T-helper 2 cell (primary cell): Measurements from ENCODE around the gene FAAP24.
"Not testable (repeated sequence)": the region's sequence is repeated elsewhere in the genome, so short reads cannot be mapped to it uniquely, and the experiment has no call there.

Experiments used
- DNase-seq, 5 experiments: peaks; one replicate each; pipeline versions ENCODE4 v3.0.0 to v3.0.0-alpha.2; 2012 to 2022
- total RNA-seq, 2 donors: gene quantifications; one replicate each; lab custom pipeline; 2026; lab: John Stamatoyannopoulos, UW

The FAAP24 gene
- 0.94 to 3.0 reads per million in 2 donors for total RNA-seq

- peak; percentile 88 to 99 (median 97) for DNase-seq
Observed at GRCh38 chr19:32971715-32972540, at the start of gene FAAP24, which contains the start of gene CEP89. TSS of gene FAAP24 (plus strand) at chr19:32972242. CDS start at chr19:32973197, 955 bp downstream. TSS of gene CEP89 (minus strand) at chr19:32971958. CDS start at chr19:32971874, 84 bp downstream.

- no peak for DNase-seq
Observed at GRCh38 chr19:32924200-32924599, 47.8 kb upstream of the FAAP24 start.

GRCh38 chr19:32928806-32929205, 43.2 kb upstream of the FAAP24 start:
- DNase-seq: no peak

GRCh38 chr19:32930567-32930966, 41.5 kb upstream of the FAAP24 start:
- no peak for DNase-seq

GRCh38 chr19:32933571-32933970, 38.5 kb upstream of the FAAP24 start:
- no peak for DNase-seq

- no peak for DNase-seq
Observed at GRCh38 chr19:32935629-32936028, 36.4 kb upstream of the FAAP24 start.

GRCh38 chr19:32936065-32936464, 36.0 kb upstream of the FAAP24 start:
- no peak for DNase-seq

GRCh38 chr19:32941273-32941672, 30.8 kb upstream of the FAAP24 start:
- DNase-seq: not testable (repeated sequence)

GRCh38 chr19:32945260-32945659, 26.8 kb upstream of the FAAP24 start:
- DNase-seq: no peak

- DNase-seq: no peak
Observed at GRCh38 chr19:32966750-32967149, 5.3 kb upstream of the FAAP24 start.

- no peak for DNase-seq
Observed at GRCh38 chr19:32969549-32969948, 2.5 kb upstream of the FAAP24 start.

GRCh38 chr19:32971012-32971595, 938 bp upstream of the FAAP24 start:
- no peak for DNase-seq

- peak; percentile 4 to 66 (median 46) for DNase-seq
Observed at GRCh38 chr19:32976223-32976805, 4.3 kb downstream of the FAAP24 start.

- no peak for DNase-seq
Observed at GRCh38 chr19:32977280-32977679, 5.2 kb downstream of the FAAP24 start.

- not testable (repeated sequence) for DNase-seq
Observed at GRCh38 chr19:32977813-32978212, 5.8 kb downstream of the FAAP24 start.

GRCh38 chr19:32979807-32980206, 7.8 kb downstream of the FAAP24 start:
- not testable (repeated sequence) for DNase-seq

- not testable (repeated sequence) for DNase-seq
Observed at GRCh38 chr19:32982488-32982887, 10.4 kb downstream of the FAAP24 start.

- not testable (repeated sequence) for DNase-seq
Observed at GRCh38 chr19:32988254-32988653, 16.2 kb downstream of the FAAP24 start.

GRCh38 chr19:32988724-32989123, 16.7 kb downstream of the FAAP24 start:
- DNase-seq: no peak

GRCh38 chr19:32995966-32996365, 23.9 kb downstream of the FAAP24 start:
- DNase-seq: not testable (repeated sequence)

- DNase-seq: not testable (repeated sequence)
Observed at GRCh38 chr19:32997061-32997464, 25.0 kb downstream of the FAAP24 start.

- DNase-seq: no peak
Observed at GRCh38 chr19:32997716-32998355, 25.8 kb downstream of the FAAP24 start.

- DNase-seq: no peak
Observed at GRCh38 chr19:32998722-32999121, 26.7 kb downstream of the FAAP24 start.
